NOMO-1 treated with dmso at 0.1 percent for 144 hours (cell line): Measurements from ENCODE around the gene HNRNPL.
A peak's percentile ranks its signal among the peaks of the same experiment; 100 is the strongest.
"Not testable (repeated sequence)": the region's sequence is repeated elsewhere in the genome, so short reads cannot be mapped to it uniquely, and the experiment has no call there.

Experiments used
- DNase-seq: peaks from one replicate; lab custom pipeline; 2025; ENCODE audit not compliant: unreplicated experiment; lab: John Stamatoyannopoulos, UW

Gene HNRNPL

DNA sequence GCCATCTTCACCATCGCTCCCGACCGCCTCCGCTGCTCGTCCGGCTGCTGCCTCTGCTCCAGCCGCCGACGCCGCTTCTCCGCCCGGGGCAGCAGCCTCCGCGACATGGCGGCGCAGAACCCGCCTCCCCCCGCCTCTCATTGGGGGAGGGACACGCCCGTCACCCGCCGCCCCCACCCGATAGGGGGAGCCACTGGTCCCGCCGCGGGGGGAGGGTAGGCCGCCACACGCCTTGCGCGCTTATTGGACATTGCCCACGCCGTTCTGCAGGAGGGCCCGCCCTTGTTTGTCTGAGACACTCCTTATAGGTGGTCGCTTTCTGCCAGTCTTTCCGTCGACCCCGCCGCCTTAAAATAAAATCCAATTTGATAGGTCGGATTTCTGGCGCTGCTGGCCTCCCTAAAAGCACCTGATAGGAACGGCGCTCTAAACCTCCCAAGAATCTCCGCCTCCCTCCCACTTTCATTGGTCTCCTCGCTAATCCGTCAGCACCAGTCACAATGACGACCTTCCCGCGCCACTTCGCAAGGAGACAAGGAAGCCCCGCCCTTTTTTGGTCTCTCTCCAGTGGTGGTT is at the start of gene HNRNPL:
TSS of gene HNRNPL (minus strand) at position 127 of the 576 bp plus-strand sequence. CDS start at position 107, 20 bp downstream.
- peak; percentile 100 for DNase-seq

DNA sequence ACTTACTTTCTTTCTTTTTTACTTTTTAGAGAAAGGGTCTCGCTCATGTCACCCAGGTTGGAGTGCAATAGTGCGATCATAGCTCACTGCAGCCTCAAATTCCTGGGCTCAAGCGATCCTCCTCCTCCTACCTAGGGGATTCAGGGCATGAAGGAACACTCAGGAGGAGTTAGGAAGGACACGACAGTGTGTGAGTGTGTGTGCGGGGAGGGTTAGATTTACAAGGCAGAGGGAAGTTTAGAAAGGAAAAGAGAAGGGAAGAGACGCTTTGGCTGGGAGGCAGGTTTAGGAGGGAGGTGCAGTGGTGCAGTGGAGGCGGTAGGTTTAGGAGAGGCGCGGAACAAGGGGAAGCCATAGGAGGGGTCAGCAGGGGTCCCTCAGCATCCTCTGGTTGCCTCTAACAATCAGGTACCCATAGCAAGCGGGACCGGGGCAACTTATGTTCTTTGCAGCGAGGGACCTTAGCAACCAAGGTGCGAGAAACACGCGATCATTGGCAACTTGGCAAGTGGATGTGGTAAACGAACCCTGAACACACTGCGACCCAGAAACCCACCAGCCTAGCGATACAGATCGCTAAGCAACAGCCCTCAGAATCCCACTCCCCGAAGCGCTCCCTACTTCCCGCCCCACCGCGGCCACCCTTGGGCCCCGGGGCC is 49.1 kb upstream of the HNRNPL start:
- no peak for DNase-seq

DNA sequence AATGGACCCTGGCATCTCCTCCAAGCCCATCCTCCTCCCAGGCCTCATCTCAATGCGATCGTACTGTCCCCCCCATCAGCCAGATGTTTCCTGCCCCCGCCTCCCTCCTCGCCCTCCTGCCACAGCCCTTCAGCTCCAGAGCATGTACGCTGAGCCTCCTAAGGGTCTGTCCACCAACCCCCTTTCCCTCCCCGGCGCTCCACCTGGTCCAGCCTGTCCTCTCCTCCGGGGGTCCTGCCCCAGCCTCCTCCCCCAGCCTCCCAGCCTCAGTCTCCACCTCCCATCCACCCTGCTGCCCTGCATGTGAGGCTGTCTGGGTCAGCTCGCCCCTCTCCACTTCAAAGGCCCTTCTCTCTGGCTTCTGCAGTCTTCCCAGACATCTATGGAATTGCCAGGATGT is 45.2 kb upstream of the HNRNPL start:
- DNase-seq: no peak

DNA sequence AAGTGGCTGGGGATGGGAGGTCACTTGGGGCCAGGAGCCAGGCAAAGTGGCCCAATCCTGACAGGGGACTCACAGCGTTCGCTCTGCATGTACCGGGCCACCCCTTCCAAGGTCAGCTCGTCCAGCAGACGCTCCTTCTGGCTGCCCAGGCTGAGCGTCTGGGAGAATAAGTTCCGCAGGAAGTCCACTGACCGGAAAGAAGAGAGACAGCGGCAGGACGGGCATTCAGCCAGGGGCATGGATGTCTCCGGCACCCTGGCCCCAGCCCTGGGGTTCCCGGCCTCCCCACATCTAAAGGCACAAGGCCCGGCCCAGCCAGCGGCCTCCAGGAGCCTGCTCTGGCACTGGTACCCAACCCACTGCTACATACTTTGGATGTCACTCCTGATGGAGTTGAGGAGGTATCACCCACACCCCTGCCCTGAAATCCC is 43.6 kb upstream of the HNRNPL start:
- DNase-seq: no peak

- DNase-seq: no peak
Measured at GRCh38 chr19:38892841-38893240, 43.1 kb upstream of the HNRNPL start.

- DNase-seq: no peak
Measured at GRCh38 chr19:38891771-38892170, 42.0 kb upstream of the HNRNPL start.

DNA sequence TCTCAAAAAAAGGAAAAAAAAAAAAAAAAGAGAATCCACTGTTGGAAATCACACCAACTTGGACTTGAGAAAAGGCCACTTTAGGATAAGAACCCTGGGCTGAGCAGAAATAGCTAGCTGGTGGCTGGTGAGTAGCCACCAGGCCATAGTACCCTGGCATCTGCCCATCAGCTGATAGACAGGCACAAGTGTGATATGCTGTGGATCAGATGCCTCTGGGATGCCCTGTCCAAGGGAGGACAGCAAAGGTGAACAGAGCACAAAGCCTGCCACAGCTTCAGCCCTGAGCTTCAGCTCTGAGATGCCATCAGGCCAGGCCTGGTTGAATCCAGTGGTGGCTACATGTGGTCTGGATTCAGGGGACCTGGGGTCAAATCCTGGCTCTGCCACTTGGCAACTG is 40.9 kb upstream of the HNRNPL start:
- DNase-seq: no peak

DNA sequence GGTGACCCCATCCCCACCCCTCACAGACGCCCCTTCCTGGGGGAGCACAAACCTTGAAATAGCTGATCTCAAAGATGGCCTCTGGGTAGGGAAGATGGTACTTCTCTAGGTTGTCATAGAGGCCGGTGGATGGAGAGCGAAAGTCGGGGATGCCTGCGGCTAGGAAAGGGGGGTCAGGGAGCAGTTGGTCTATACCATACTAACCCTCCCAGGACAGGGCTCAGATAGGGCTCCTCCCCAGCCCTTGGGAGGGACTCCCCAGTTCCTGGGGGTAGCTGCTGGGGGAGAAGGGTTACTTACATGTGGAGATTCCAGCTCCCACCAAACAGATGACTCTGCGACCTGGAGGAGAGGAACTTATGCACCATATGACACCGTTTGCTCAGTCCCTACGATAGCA is 40.0 kb upstream of the HNRNPL start:
- no peak for DNase-seq

DNA sequence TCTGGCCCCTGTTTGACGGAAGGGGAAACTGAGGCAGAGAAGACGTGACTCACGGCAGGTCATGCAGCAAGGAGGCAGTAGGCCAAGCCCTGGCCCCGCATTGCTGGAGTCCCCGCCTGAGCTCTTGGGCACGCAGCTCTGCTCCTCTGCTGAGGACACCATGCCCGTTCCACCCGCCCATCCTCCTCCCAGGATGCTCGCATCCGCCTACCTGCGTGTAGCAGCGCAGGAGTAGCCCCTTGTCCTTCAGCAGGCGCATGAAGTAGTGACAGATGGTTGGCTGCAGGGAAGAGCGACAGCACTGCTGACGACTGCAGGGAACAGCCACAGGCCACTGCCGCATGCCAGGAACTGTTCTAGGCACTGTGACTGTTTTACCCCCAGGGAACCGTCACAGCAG is 39.1 kb upstream of the HNRNPL start:
- DNase-seq: no peak

GRCh38 chr19:38884691-38885090 is 34.9 kb upstream of the HNRNPL start:
- DNase-seq: not testable (repeated sequence)

DNA sequence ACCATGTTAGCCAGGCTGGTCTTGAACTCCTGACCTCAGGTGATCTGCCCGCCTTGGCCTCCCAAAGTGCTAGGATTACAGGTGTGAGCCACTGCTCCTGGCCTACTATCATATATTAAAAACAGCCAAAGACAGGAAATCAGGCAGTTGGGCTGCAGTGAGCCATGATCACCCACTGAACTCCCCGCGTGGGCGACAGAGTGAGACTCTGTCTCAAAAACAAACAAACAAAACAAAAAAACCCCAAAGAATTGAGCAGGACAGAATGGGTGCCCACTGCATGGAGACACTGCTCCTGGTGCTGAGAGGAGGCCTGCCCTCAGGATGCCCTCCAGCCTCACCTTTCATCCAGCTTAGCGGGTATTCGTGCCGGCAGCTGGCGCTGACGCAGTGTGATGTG is 33.5 kb upstream of the HNRNPL start:
- DNase-seq: no peak

DNA sequence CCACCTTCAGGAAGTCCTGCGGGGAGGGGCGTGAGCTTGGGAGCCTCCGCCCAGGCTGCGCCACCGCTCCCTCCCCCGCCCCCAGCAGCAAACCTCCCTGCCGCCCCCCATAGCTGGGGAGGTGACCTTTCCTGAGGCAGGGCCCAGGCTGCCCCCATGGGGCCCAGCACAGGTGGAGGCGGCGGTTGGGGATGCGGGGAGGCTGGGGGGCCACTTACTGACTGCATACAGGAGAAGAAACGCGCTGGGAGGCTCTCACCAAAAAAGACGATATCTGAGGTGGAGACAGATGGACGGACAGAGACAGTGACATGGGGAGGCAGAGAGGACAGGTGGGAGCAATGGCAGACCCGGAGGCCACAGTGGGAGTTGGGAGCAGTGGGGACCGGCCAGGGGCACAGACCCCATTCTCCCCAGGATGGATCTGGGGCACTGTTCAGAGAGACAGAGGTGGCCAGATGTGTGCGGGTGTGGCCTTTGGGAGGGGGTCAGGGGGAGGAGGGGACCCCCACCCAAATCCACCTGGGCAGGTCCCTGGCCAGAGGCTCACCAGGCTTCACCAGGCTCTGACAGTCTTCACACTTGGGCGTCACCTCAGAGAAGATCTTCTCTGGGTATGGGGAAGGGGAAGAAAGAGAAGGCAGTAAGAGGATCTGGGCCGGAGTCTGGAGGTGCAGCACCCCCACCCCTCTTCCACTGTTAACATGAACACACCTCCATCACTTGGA is 31.3 kb upstream of the HNRNPL start:
- no peak for DNase-seq

- no peak for DNase-seq
Measured at GRCh38 chr19:38880076-38880881, 30.5 kb upstream of the HNRNPL start.

- no peak for DNase-seq
Measured at GRCh38 chr19:38879400-38879751, 29.6 kb upstream of the HNRNPL start.

- DNase-seq: no peak
Measured at GRCh38 chr19:38878575-38879399, 29.0 kb upstream of the HNRNPL start.

- DNase-seq: peak; percentile 66
Measured at GRCh38 chr19:38877781-38878574, 28.2 kb upstream of the HNRNPL start, which contains the start of gene RINL. TSS of gene RINL (minus strand) at chr19:38878275. CDS start at chr19:38876742, 1,533 bp downstream.

GRCh38 chr19:38875656-38876395 is 26.0 kb upstream of the HNRNPL start:
- no peak for DNase-seq

GRCh38 chr19:38873400-38873799 is 23.6 kb upstream of the HNRNPL start:
- not testable (repeated sequence) for DNase-seq

DNA sequence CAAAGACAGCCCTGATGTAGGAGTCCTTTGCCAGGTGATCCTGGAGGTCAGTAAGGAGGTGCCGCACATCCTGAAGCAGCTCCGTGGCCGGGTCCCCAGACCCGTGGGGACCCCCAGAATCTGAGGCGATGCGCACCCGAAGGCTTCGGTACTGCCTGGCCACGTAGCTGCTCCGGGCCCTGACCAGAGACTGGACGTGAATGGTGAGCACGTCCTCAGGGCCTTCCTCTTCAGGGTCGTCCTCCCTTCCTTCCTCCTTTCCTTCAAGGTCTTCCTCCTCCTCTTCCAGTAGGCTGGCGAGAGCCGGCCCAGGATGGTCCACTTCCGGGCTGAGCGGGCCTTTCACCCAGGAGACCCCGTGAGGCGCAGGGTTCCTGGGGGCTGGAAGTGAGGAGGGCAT is 20.8 kb upstream of the HNRNPL start:
- DNase-seq: no peak
